ENCODE data around the gene HOXA3.

- TF ChIP-seq CTCF (IDR thresholded peaks at IDR 0.05; ENCODE audit: poor library complexity) = no peak
- TF ChIP-seq EZH2phosphoT487 (IDR thresholded peaks at IDR 0.05; ENCODE audit: low read depth, severe bottlenecking, unreplicated experiment) = no peak
- TF ChIP-seq EZH2 (IDR thresholded peaks at IDR 0.05; ENCODE audit: borderline replicate concordance) = no peak
Measured at GRCh38 chr7:27121684-27122076, 30.7 kb downstream of the HOXA3 start.

All from hepatocyte (in vitro differentiated cells).